22Rv1 (cell line): Measurements from ENCODE around the gene KLC1.

Experiments used
- CTCF ChIP-seq: fragments of 450-650 bp; IDR thresholded peaks from 2 replicates; pipeline ENCODE4 v1.5.1; 2017; ENCODE audit warnings: mild to moderate bottlenecking
- ZFX ChIP-seq: fragments of 450-650 bp; IDR thresholded peaks from 2 replicates; pipeline ENCODE4 v1.6.1; 2017; ENCODE audit warnings: antibody characterized with exemption, borderline replicate concordance

GRCh38 chr14:103745424-103745823 is 116.4 kb downstream of the KLC1 start:
- TF ChIP-seq CTCF (no peak), ZFX (no peak)
